GM18505 (cell line): ENCODE results near the gene CDKN2AIP.
"Not testable (repeated sequence)": the region's sequence is repeated elsewhere in the genome, so short reads cannot be mapped to it uniquely, and the experiment has no call there.

Experiments used
- ATAC-seq: cut with Tn5 transposase; IDR thresholded peaks from one replicate; pipeline ENCODE4 v1.9.1; 2021; ENCODE audit not compliant: unreplicated experiment
- POLR2A ChIP-seq: IDR thresholded peaks from 4 replicates; pipeline ENCODE4 v1.6.1; 2011; ENCODE audit warnings: borderline replicate concordance; ENCODE audit not compliant: insufficient read depth, insufficient read length; ENCODE audit errors: extremely low read depth

CDKN2AIP gene

GRCh38 chr4:183424109-183424744 lies 20.2 kb upstream of the CDKN2AIP start:
- no peak for TF ChIP-seq POLR2A
- ATAC-seq: no peak

GRCh38 chr4:183426507-183426906 lies 17.9 kb upstream of the CDKN2AIP start:
- no peak for ATAC-seq
- TF ChIP-seq POLR2A: no peak

GRCh38 chr4:183429489-183429888 lies 14.9 kb upstream of the CDKN2AIP start:
- no peak for ATAC-seq
- no peak for TF ChIP-seq POLR2A

GRCh38 chr4:183430317-183430993 lies 14.0 kb upstream of the CDKN2AIP start:
- ATAC-seq: no peak
- TF ChIP-seq POLR2A: no peak

DNA sequence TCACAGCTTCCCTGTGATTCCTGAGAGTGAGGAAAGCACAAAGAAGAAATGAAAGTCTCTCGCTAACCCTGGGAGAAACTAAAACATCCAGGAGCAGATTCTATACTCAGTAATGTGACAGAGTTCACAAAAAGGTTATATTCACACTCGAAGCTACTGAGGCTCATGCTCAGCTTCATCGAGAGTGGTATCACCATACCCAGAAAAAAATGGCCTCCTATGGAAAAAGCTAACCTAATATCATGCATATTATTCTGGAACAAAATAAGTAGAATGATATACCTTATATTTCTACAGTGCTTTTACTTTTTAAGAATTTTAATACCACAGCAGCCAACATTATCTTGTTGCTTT lies 13.5 kb upstream of the CDKN2AIP start:
- ATAC-seq: no peak

DNA sequence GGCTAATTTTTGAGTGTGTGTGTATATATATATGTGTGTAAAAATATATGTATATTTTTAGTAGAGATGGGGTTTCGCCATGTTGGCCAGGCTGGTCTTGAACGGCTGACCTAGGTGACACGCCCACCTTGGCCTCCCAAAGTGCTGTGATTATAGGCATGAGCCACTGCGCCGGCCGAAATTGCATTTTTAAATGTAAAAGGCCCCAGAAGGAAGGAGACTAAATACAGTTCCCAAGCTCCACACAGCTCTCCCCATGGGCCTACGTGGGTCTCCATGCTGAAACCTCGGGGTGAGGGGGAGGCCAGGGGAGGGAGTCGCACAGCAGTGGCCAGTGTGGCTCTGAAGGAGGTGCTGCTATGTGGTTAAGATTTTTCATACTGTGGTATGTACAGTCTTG lies 12.8 kb upstream of the CDKN2AIP start:
- ATAC-seq: no peak
- TF ChIP-seq POLR2A: no peak

More for the DNA sequence above, 13.5 kb upstream of the CDKN2AIP start:
- TF ChIP-seq POLR2A: no peak

GRCh38 chr4:183433183-183433582 lies 11.3 kb upstream of the CDKN2AIP start:
- ATAC-seq: not testable (repeated sequence)

DNA sequence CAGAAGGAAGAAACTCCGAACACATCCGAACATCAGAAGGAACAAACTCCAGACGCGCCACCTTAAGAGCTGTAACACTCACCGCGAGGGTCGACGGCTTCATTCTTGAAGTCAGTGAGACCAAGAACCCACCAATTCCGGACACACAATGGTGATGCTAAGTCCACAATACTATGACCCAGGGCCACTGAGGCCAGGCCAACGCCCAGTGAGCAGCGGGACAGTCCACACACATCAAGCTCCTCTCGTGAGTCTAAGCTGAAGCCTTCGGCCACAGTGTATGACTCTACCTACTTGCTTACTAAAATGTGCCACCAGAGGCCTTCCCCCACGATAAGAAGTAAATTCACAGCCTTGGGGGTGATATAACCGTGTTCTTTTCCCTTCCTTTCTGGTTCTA lies 10.2 kb upstream of the CDKN2AIP start:
- TF ChIP-seq POLR2A: no peak
- no peak for ATAC-seq

DNA sequence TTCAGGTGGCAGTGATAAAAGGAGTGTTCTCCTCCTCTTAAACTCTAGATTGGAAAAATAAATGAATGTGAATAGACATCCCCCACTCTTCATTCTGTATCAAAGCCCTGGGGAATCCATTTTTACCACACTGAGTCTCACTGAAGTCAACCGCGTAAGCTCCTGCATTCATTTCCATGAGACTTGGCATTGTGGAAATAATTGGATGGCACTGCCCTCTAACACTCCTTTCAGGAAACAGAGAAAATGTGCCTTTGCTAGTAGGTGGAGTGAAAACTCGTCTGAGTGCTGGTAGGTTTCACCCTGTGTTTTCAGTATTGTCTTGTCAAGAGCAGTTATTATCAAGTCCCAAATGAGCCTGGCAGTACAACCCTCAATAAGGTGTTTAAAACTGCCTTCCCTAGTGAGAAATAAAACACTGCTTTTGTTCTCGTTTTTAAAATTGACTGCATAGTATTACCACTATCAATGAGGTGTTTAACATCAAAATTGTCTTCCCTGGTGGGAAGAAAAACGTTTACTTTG lies 9.7 kb upstream of the CDKN2AIP start:
- no peak for TF ChIP-seq POLR2A
- no peak for ATAC-seq

- no peak for ATAC-seq
Measured at GRCh38 chr4:183435803-183436202, 8.6 kb upstream of the CDKN2AIP start.

DNA sequence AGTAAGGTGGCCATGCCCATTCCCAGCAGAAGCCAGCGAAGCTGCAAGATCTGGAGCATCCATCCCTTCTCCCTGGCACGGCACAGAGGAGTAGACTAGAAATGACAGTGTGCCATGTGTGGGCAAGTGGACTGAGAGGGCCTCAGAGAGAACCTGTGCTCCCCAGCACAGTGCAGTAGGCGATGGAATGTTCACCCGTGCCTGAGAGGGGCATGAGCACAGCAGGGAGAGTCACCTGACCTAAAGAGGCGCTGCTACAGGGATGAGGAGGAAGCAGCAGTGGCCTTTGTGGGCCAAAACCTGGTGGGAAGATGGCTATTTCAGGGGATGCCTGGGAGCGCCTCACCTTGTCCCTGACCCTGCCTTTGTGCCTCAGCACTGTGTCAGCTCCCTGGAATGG lies 8.0 kb upstream of the CDKN2AIP start:
- no peak for ATAC-seq
- no peak for TF ChIP-seq POLR2A

More at GRCh38 chr4:183435803-183436202, 8.6 kb upstream of the CDKN2AIP start:
- no peak for TF ChIP-seq POLR2A

- TF ChIP-seq POLR2A: no peak
- no peak for ATAC-seq
Measured at GRCh38 chr4:183437452-183437851, 7.0 kb upstream of the CDKN2AIP start.

DNA sequence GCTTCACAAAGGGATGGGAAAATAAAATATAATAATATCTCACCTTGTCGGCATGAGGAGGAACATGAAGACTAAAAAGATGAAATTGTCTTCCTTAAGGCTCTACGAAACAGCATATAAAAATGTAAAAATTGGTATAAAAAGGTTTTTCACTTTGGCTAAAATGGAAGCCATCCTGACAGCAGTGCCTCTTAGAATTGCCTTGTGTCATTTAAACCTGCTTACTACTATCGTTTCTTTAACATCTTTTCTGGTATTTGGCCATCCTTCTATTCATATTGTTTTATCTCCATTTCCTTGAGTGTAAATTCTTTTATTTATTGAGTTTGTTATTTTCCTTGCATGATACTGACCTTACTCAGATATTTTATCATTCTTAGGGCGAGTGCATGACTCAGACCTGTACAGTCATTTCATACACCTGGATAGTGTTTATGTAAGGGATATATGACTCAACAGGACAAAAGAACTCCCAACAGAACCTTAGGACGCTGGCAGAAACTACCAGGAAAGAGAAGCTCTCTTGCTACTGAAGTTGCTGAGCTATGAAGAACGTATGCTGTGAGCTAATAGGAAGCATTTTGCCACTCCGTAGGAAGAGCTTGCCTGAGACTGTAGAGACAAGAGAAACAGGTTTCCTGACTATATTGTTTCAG lies 5.8 kb upstream of the CDKN2AIP start:
- no peak for TF ChIP-seq POLR2A
- ATAC-seq: no peak

DNA sequence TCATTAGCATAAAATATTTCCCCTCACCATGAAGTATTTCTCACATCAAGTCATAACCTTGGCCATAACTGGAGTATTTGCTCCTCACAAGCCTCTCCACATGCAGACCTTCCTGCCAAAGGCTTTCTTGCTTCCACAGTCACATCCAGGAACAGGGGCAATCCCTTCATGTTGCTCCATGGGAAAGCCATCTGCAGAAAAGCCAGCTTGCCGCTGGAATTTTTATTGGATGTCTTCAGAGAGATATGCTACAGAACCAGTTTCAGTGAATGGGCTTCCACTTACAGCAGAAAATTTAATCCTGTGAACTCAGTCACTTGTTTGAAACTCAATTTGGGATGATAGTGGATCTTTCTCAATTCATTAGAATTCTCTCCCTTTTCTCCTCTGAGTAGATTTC lies 3.2 kb upstream of the CDKN2AIP start:
- no peak for TF ChIP-seq POLR2A
- ATAC-seq: no peak
